Measurements from ENCODE around the gene ACSL1. TPM values are rescaled to one million over a fixed set of nuclear protein-coding genes. Genes with fewer than 3 reads are reported as not detected.
"Not testable (repeated sequence)": the region's sequence is repeated elsewhere in the genome, so short reads cannot be mapped to it uniquely, and the experiment has no call there.

Gene ACSL1
- total RNA-seq, 1 donor from 2014 or later = 18.0 TPM

DNA sequence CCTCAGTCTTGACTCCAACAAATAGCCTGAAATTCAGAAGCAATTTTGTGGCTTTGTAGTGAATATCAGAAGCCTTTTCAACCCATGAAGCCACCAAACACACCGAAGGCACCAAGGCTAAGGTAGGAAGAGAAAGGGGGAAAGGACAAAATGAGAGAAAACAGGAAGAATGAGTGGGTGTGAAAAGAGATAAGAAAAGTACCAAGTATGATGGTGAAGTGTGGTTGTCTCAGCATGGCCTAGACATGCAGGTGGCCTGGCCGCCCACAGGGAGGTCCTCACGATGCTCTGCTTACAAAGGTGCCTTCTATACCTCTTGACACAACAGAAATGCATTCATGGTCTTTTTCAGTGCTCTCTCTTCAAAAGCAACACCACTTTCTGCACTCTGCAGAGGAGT is 34.9 kb downstream of the ACSL1 start:
- TF ChIP-seq, protein P1, sequence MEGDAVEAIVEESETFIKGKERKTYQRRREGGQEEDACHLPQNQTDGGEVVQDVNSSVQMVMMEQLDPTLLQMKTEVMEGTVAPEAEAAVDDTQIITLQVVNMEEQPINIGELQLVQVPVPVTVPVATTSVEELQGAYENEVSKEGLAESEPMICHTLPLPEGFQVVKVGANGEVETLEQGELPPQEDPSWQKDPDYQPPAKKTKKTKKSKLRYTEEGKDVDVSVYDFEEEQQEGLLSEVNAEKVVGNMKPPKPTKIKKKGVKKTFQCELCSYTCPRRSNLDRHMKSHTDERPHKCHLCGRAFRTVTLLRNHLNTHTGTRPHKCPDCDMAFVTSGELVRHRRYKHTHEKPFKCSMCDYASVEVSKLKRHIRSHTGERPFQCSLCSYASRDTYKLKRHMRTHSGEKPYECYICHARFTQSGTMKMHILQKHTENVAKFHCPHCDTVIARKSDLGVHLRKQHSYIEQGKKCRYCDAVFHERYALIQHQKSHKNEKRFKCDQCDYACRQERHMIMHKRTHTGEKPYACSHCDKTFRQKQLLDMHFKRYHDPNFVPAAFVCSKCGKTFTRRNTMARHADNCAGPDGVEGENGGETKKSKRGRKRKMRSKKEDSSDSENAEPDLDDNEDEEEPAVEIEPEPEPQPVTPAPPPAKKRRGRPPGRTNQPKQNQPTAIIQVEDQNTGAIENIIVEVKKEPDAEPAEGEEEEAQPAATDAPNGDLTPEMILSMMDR (IDR thresholded peaks at IDR 0.05; ENCODE audit: unreplicated experiment) = no peak
- H3K9me3 Mint-ChIP-seq = peaks cover under 1% of the 10 kb centered on the region
- no peak overlapping the region for H3K4me3 Mint-ChIP-seq
- H3K36me3 Mint-ChIP-seq = peaks cover 6% of the 10 kb centered on the region
- no peaks in the 10 kb centered on the region for H3K27me3 Mint-ChIP-seq (ENCODE audit: low read depth)
- H3K4me1 Mint-ChIP-seq = peaks cover 10% of the 10 kb centered on the region
- H3K27ac Mint-ChIP-seq = no peak overlapping the region
- no peak for DNase-seq (ENCODE audit: low spot score in 2 of 2, unreplicated experiment in 2 of 2)

DNA sequence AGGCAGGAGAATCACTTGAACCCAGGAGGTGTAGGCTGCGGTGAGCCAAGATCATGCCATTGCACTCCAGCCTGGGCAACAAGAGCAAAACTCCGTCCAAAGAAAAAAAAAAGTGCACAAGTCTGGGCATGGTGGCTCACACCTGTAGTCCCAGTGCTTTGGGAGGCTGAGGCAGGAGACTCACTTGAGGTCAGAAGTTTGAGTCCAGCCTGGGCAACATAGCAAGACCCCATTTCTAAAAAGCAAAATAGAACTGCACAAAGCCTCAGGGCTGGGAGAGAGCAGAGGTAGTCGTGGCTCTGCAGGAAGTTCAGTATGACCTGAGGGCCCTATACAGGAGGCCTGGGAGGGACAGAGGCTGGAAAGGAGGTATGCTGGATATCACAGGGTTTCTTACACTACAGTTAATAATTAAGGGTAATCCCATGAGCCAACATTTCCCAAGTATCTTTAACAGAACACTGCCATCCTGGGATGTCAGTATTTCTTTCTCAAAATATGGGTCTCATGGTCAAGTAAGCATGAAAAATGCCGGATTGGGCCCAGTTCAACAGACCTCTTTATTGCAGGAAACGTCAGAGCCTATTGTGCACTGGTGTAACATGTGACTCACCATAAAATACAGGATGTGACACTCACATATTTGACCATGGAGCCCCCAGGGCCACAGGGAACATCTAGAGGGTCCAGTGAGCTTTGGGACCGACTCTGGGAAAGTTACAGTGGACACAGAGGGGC is 37.8 kb downstream of the ACSL1 start:
- no peak overlapping the region for H3K27ac Mint-ChIP-seq
- H3K9me3 Mint-ChIP-seq = no peaks in the 10 kb centered on the region
- no peak for DNase-seq (ENCODE audit: low spot score in 2 of 2, unreplicated experiment in 2 of 2)
- H3K36me3 Mint-ChIP-seq = peaks cover 6% of the 10 kb centered on the region
- TF ChIP-seq, protein P1 (IDR thresholded peaks at IDR 0.05; ENCODE audit: unreplicated experiment) = no peak
- no peak overlapping the region for H3K4me3 Mint-ChIP-seq
- H3K4me1 Mint-ChIP-seq = no peaks in the 10 kb centered on the region
- H3K27me3 Mint-ChIP-seq (ENCODE audit: low read depth) = no peaks in the 10 kb centered on the region

DNA sequence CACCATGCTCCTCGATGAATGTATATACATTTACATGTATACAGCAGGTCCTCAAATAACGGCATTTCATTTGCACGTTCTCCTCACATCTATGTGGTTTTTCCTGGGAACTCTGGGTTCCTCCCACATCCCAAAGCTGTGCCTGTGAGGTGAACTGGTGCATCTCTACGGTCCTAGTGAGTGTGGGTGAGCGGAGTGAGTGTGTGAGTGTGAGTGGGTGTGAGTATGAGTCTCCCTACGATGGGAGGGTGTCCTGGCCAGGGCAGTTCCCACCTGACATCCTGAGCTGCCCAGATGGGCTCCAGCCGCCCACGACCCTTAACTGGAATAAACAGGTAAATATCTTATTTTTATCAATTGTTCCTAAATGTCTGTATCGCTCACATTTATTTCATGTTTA is 40.0 kb downstream of the ACSL1 start:
- H3K27ac Mint-ChIP-seq = no peak overlapping the region
- TF ChIP-seq, protein P1 (IDR thresholded peaks at IDR 0.05; ENCODE audit: unreplicated experiment) = no peak
- no peak for DNase-seq (ENCODE audit: low spot score in 2 of 2, unreplicated experiment in 2 of 2)
- H3K4me3 Mint-ChIP-seq = no peak overlapping the region
- no peaks in the 10 kb centered on the region for H3K27me3 Mint-ChIP-seq (ENCODE audit: low read depth)
- H3K4me1 Mint-ChIP-seq = no peaks in the 10 kb centered on the region
- peaks cover 8% of the 10 kb centered on the region for H3K36me3 Mint-ChIP-seq
- no peaks in the 10 kb centered on the region for H3K9me3 Mint-ChIP-seq

DNA sequence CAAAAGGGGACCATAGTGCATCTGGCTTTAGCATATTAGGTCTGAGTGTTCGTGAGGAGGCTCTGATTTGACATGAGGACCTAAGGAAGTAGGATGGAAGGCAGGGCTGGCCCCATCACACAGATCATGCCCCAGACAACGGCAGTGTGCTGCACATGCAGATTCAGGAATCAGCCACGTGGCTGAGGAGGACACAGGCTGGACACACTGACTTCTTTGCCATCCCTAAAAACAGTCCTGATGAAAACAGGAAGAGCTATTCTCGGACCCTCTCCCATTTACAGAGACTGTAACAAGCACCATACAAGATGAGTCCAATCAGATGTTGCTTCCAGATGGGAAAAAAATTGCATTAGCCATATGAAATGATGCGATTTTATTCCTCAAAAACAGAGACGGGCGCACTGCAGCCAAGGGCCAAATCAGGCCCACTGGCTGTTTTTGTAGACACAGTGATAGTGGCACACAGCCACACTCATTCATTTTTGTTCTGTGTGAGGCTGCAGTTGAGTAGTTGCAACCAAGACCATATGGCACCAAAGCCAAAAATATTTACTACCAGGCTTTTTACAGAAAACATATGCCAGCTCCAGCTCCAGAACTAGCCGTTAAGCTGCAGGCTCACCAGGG is 41.0 kb downstream of the ACSL1 start:
- no peaks in the 10 kb centered on the region for H3K9me3 Mint-ChIP-seq
- H3K27ac Mint-ChIP-seq = no peak overlapping the region
- H3K27me3 Mint-ChIP-seq (ENCODE audit: low read depth) = no peaks in the 10 kb centered on the region
- no peak overlapping the region for H3K4me3 Mint-ChIP-seq
- DNase-seq (ENCODE audit: low spot score in 2 of 2, unreplicated experiment in 2 of 2) = no peak
- TF ChIP-seq, protein P1 (IDR thresholded peaks at IDR 0.05; ENCODE audit: unreplicated experiment) = no peak
- no peaks in the 10 kb centered on the region for H3K4me1 Mint-ChIP-seq
- peaks cover 8% of the 10 kb centered on the region for H3K36me3 Mint-ChIP-seq

DNA sequence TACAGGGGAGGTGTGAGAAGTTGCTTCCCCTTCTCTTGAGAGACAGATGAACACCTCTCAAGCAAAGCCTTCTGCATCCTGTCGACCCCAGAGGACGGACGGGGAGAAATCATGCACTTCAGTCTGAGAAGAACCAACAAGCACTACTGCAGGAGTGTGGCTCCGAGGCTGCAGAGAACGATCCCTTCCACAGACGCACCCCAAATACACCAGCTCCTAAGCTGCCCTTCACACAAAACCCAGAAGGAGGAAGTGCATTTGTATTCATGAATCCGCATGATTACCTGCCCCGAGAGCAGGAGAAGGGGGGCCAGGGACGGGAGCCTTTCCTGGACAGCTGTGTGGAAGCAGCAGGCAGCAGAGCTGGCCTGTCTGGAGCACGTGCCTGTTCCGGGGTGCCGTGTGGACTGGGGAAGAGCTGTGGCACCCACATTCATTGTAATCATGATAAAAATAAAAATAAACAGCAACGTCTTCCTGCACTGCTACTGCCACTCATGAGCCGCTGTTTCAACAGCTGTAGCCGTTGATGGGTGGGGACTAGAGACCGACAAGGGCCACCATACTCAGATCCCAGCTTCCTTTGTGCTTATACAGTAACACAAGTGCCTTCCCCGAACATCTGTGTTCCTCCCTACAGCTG is 42.9 kb downstream of the ACSL1 start:
- DNase-seq (ENCODE audit: low spot score in 2 of 2, unreplicated experiment in 2 of 2) = no peak
- Mint-ChIP-seq H3K27me3 (ENCODE audit: low read depth) (no peaks in the 10 kb centered on the region), H3K4me1 (no peaks in the 10 kb centered on the region), H3K4me3 (no peak overlapping the region), H3K27ac (no peak overlapping the region), H3K36me3 (peaks cover 13% of the 10 kb centered on the region), H3K9me3 (peaks cover 4% of the 10 kb centered on the region)
- TF ChIP-seq, protein P1 (IDR thresholded peaks at IDR 0.05; ENCODE audit: unreplicated experiment) = no peak

DNA sequence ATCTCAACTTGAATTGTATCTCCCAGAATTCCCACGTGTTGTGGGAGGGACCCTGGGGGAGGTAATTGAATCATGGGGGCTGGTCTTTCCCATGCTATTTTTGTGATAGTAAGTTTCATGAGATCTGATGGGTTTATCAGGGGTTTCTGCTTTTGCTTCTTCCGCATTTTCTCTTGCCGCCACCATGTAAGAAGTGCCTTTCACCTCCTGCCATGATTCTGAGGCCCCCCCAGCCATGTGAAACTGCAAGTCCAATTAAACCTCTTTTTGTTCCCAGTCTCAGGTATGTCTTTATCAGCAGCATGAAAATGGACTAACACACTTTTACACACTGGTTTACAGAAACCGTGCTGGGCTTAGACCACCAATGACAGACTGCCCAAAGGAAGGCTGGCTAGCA is 46.6 kb downstream of the ACSL1 start:
- DNase-seq (ENCODE audit: low spot score in 2 of 2, unreplicated experiment in 2 of 2) = not testable (repeated sequence)

More for the DNA sequence above, 46.6 kb downstream of the ACSL1 start:
- H3K36me3 Mint-ChIP-seq; H3K27me3 Mint-ChIP-seq (ENCODE audit: low read depth); H3K4me1 Mint-ChIP-seq; H3K9me3 Mint-ChIP-seq; H3K4me3 Mint-ChIP-seq; H3K27ac Mint-ChIP-seq: not testable (repeated sequence)

Measured in mesothelial cell of epicardium (in vitro differentiated cells).